SK-N-SH (cell line): ENCODE results near the gene SMARCA2. TPM values are rescaled to one million over a fixed set of nuclear protein-coding genes. Genes with fewer than 3 reads are reported as not detected.

Source experiments
- CTCF ChIA-PET: fragments of 300-600, 350-600 bp; formaldehyde crosslinking; extraction: SDS; loops from one replicate; lab custom pipeline; 2021; lab: Yijun Ruan, JAX
- POLR2A ChIA-PET: fragments of 350-600 bp; sonication (Branson Sonifier 250); formaldehyde crosslinking; extraction: SDS; loops from one replicate; lab custom pipeline; 2020; ENCODE audit warnings: antibody characterized with exemption, inconsistent platforms; lab: Yijun Ruan, JAX
- DNase-seq: peaks from one replicate; pipeline ENCODE4 v3.0.0; 2012
- H2AFZ ChIP-seq: fragments of 200-600 bp; sonication (generic); 2 replicates; pipeline ENCODE4 v1.8.1; 2016; ENCODE audit warnings: antibody characterized with exemption, mild to moderate bottlenecking, low read depth
- H3F3A ChIP-seq: fragments of 200-600 bp; sonication (generic); replicated peaks from 2 replicates; pipeline ENCODE3; 2016; ENCODE audit warnings: antibody characterized with exemption, mild to moderate bottlenecking; ENCODE audit not compliant: insufficient read depth
- H3K27ac ChIP-seq, 2 experiments: fragments of 200-500 bp in 1 of 2; fragments of 200-600 bp in 1 of 2; sonication (Bioruptor generic) in 1 of 2; sonication (generic), shearing (Covaris generic) in 1 of 2; 2 replicates each; pipeline versions ENCODE4 v1.5.1 to v1.6.1; 2014 to 2016; ENCODE audit warnings: low read depth in 2 of 2, inconsistent platforms in 1 of 2, low read length in 1 of 2, mild to moderate bottlenecking in 1 of 2, mixed read lengths in 1 of 2
- H3K27me3 ChIP-seq: fragments of 200-600 bp; sonication (generic), shearing (Covaris generic); 2 replicates; pipeline ENCODE4 v1.6.1; 2016; ENCODE audit warnings: mixed run types; ENCODE audit not compliant: insufficient read depth
- H3K36me3 ChIP-seq, 2 experiments: fragments of 200-500 bp in 1 of 2; fragments of 200-600 bp in 1 of 2; sonication (Bioruptor generic) in 1 of 2; sonication (generic) in 1 of 2; replicated peaks in 1 of 2; 2 replicates each; pipeline versions ENCODE3 to v1.5.1; 2014 to 2016; ENCODE audit warnings: low read length in 1 of 2, mild to moderate bottlenecking in 1 of 2; ENCODE audit not compliant: insufficient read depth in 2 of 2, control insufficient read depth in 1 of 2
- H3K4me1 ChIP-seq, 2 experiments: fragments of 200-500 bp in 1 of 2; fragments of 200-600 bp in 1 of 2; sonication (Bioruptor generic) in 1 of 2; sonication (generic), shearing (Covaris generic) in 1 of 2; 2 replicates each; pipeline versions ENCODE4 v1.5.1 to v1.6.1; 2014 to 2016; ENCODE audit warnings: low read depth in 1 of 2, low read length in 1 of 2, mixed run types in 1 of 2; ENCODE audit not compliant: insufficient read depth in 2 of 2, control insufficient read depth in 1 of 2
- H3K4me2 ChIP-seq: fragments of 200-600 bp; sonication (generic), shearing (Covaris generic); 2 replicates; pipeline ENCODE4 v1.6.1; 2017; ENCODE audit warnings: mixed run types
- H3K4me3 ChIP-seq, 2 experiments: fragments of 200-500 bp in 1 of 2; fragments of 200-600 bp in 1 of 2; sonication (Bioruptor generic) in 1 of 2; sonication (generic), shearing (Covaris generic) in 1 of 2; 2 replicates each; pipeline versions ENCODE4 v1.5.1 to v1.8.1; 2014 to 2016; ENCODE audit warnings: low read depth in 2 of 2, inconsistent platforms in 1 of 2, low read length in 1 of 2, mild to moderate bottlenecking in 1 of 2, mixed read lengths in 1 of 2, moderate library complexity in 1 of 2
- H3K79me2 ChIP-seq: fragments of 200-600 bp; sonication (generic); 2 replicates; pipeline ENCODE4 v1.8.1; 2017; ENCODE audit warnings: mild to moderate bottlenecking; ENCODE audit not compliant: insufficient read depth
- H3K9ac ChIP-seq: fragments of 200-600 bp; sonication (generic); 2 replicates; pipeline ENCODE4 v1.6.1; 2017; ENCODE audit warnings: mixed run types
- H3K9me2 ChIP-seq: fragments of 200-600 bp; sonication (generic); 2 replicates; pipeline ENCODE4 v1.6.1; 2017; ENCODE audit warnings: mixed run types
- H3K9me3 ChIP-seq: fragments of 200-600 bp; sonication (generic); 2 replicates; pipeline ENCODE4 v1.6.1; 2017; ENCODE audit warnings: mixed run types, mild to moderate bottlenecking, moderate library complexity
- H4K20me1 ChIP-seq: fragments of 200-600 bp; sonication (generic); 2 replicates; pipeline ENCODE4 v1.6.1; 2017; ENCODE audit warnings: mild to moderate bottlenecking, mixed run types; ENCODE audit not compliant: insufficient read depth
- CHD2 ChIP-seq: fragments of 150-350 bp; IDR thresholded peaks from 2 replicates; pipeline ENCODE4 v1.6.1; 2018; ENCODE audit warnings: low read length; ENCODE audit not compliant: partially characterized antibody
- CTCF ChIP-seq: fragments of 200-600 bp; sonication (generic); IDR thresholded peaks from 2 replicates; pipeline ENCODE4 v1.6.1; 2017; ENCODE audit warnings: antibody characterized with exemption, mild to moderate bottlenecking, moderate library complexity
- ELF1 ChIP-seq: IDR thresholded peaks from 2 replicates; pipeline ENCODE4 v1.4.0; 2012
- EP300 ChIP-seq, 2 experiments: IDR thresholded peaks; 2 replicates each; pipeline versions ENCODE4 v1.4.0 to v1.6.1; 2012; ENCODE audit warnings: borderline replicate concordance in 1 of 2, low read depth in 1 of 2, low read length in 1 of 2
- EZH2phosphoT487 ChIP-seq: fragments of 200-600 bp; sonication (generic); IDR thresholded peaks from 2 replicates; pipeline ENCODE4 v1.6.1; 2017; ENCODE audit warnings: low read depth, mixed run types, mild to moderate bottlenecking, antibody characterized with exemption, moderate library complexity, borderline replicate concordance
- FOSL2 ChIP-seq: IDR thresholded peaks from 2 replicates; pipeline ENCODE4 v1.4.0; 2012; ENCODE audit warnings: low read depth, mild to moderate bottlenecking, moderate library complexity, borderline replicate concordance
- GATA2 ChIP-seq: sonication (generic); formaldehyde crosslinking; IDR thresholded peaks from 2 replicates; pipeline ENCODE4 v1.5.0; 2020; ENCODE audit warnings: mild to moderate bottlenecking, missing genetic modification reagents
- MXI1 ChIP-seq: IDR thresholded peaks from 2 replicates; pipeline ENCODE4 v1.6.1; 2012; ENCODE audit warnings: mild to moderate bottlenecking, low read depth, low read length, improper control_type of control experiment
- POLR2AphosphoS5 ChIP-seq: IDR thresholded peaks from 2 replicates; pipeline ENCODE4 v1.6.1; 2012; ENCODE audit warnings: low read depth, low read length
- RAD21 ChIP-seq: IDR thresholded peaks from 2 replicates; pipeline ENCODE4 v1.6.1; 2012; ENCODE audit warnings: mild to moderate bottlenecking, low read length
- RXRA ChIP-seq: IDR thresholded peaks from 2 replicates; pipeline ENCODE4 v1.4.0; 2012; ENCODE audit warnings: low read depth, mild to moderate bottlenecking, borderline replicate concordance
- TAF1 ChIP-seq: IDR thresholded peaks from 2 replicates; pipeline ENCODE4 v1.6.1; 2012; ENCODE audit warnings: low read depth, mild to moderate bottlenecking, low read length, moderate library complexity, borderline replicate concordance
- USF1 ChIP-seq: IDR thresholded peaks from 2 replicates; pipeline ENCODE4 v1.4.0; 2012; ENCODE audit warnings: low read depth, borderline replicate concordance
- USF2 ChIP-seq: fragments of 150-350 bp; IDR thresholded peaks from 2 replicates; pipeline ENCODE4 v1.6.1; 2017; ENCODE audit warnings: antibody characterized with exemption, low read length, low read depth, borderline replicate concordance
- ZBTB33 ChIP-seq: IDR thresholded peaks from 2 replicates; pipeline ENCODE4 v1.4.0; 2012; ENCODE audit warnings: low read depth, borderline replicate concordance
- WGBS: methylation state at CpG from one replicate; pipeline ENCODE4 v1.1.6; 2017; ENCODE audit warnings: low lambda C conversion rate; 5-methylcytosine and 5-hydroxymethylcytosine counted together
- polyA plus RNA-seq, 3 experiments: library from polyadenylated mRNA; depleted of rRNA; stranded (reverse); fragments of >200 nt; gene quantifications; 2 replicates each; pipeline ENCODE4 v1.2.3, GENCODE V29; 2012
- TF ChIP-seq, protein P1 (sequence below): IDR thresholded peaks from 2 replicates; pipeline ENCODE4; 2012
- TF ChIP-seq, protein P2 (sequence below): fragments of 150-350 bp; IDR thresholded peaks from 2 replicates; pipeline ENCODE4 v1.6.1; 2016; ENCODE audit warnings: mild to moderate bottlenecking, low read depth, low read length
- TF ChIP-seq, protein P3 (sequence below): IDR thresholded peaks from 2 replicates; pipeline ENCODE4 v1.6.1; 2012; ENCODE audit warnings: mild to moderate bottlenecking, low read depth, low read length, moderate library complexity

SMARCA2 gene
- polyA plus RNA-seq, 1 of the 3 experiments (the other 2 are of a cell fraction) = 17.4 TPM

DNA sequence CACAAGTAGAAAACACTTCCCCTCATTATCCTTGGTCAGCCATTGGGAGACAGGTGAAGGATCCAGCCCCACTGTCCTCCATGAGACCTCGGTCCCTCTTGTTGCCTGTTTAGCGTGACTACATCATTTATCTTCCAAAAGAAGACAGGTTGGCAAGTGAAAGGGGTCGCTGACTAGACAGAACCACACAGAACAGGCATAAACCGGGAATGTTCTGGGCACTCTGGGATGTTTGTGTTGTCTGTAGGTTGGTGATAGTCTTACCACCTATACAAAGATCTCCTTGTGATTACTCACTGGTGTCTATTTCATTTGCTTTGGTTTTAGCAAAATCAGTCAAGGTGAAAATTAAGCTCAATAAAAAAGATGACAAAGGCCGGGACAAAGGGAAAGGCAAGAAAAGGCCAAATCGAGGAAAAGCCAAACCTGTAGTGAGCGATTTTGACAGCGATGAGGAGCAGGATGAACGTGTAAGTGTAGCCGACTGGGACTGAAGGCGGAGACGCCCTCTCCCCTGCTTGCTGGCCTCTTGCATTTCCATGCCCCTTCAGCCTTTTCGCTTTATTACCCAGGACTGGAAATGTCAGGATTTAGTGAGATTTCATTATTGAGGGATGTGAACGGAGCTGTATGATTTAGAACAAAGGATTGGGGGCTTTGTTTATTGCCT is 175.9 kb downstream of the SMARCA2 start:
- Histone ChIP-seq H3K27me3 (no peaks in the 10 kb centered on the region), H3K27ac (no peak overlapping the region), H3K9ac (no peak overlapping the region), H3K4me2 (no peak overlapping the region), H4K20me1 (no peaks in the 10 kb centered on the region), H3F3A (no peaks in the 10 kb centered on the region), H3K79me2 (no peaks in the 10 kb centered on the region), H2AFZ (no peak overlapping the region), H3K9me2 (no peaks in the 10 kb centered on the region), H3K4me1 (no peaks in the 10 kb centered on the region), H3K9me3 (no peaks in the 10 kb centered on the region), H3K4me3 (no peak overlapping the region), H3K36me3 (peaks cover 6 to 22% of the 10 kb centered on the region in 2 experiments)
- ChIA-PET CTCF (interaction anchor here (1.2 to 2.2 kb wide), 2 partner anchors 10 to 537 kb away, joined by 3 to 5 read pairs; no protein-coding TSS in a partner anchor), POLR2A (no interaction called here)
- no peak for TF ChIP-seq MXI1
- TF ChIP-seq RXRA = no peak
- TF ChIP-seq ELF1 = no peak
- TF ChIP-seq EZH2phosphoT487 = no peak
- TF ChIP-seq ZBTB33 = no peak
- no peak for TF ChIP-seq GATA2 (CRISPR knock-in tag)
- no peak for TF ChIP-seq USF2
- TF ChIP-seq CTCF = no peak
- TF ChIP-seq POLR2AphosphoS5 = no peak
- TF ChIP-seq, protein P1, sequence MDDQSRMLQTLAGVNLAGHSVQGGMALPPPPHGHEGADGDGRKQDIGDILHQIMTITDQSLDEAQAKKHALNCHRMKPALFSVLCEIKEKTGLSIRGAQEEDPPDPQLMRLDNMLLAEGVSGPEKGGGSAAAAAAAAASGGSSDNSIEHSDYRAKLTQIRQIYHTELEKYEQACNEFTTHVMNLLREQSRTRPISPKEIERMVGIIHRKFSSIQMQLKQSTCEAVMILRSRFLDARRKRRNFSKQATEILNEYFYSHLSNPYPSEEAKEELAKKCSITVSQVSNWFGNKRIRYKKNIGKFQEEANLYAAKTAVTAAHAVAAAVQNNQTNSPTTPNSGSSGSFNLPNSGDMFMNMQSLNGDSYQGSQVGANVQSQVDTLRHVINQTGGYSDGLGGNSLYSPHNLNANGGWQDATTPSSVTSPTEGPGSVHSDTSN = no peak
- no peak for TF ChIP-seq TAF1
- no peak for TF ChIP-seq CHD2
- TF ChIP-seq, protein P2, sequence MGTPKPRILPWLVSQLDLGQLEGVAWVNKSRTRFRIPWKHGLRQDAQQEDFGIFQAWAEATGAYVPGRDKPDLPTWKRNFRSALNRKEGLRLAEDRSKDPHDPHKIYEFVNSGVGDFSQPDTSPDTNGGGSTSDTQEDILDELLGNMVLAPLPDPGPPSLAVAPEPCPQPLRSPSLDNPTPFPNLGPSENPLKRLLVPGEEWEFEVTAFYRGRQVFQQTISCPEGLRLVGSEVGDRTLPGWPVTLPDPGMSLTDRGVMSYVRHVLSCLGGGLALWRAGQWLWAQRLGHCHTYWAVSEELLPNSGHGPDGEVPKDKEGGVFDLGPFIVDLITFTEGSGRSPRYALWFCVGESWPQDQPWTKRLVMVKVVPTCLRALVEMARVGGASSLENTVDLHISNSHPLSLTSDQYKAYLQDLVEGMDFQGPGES = no peak
- no peak for TF ChIP-seq EP300 (IDR thresholded peaks at IDR 0.05; ENCODE audit: borderline replicate concordance in 1 of 2, low read depth in 1 of 2, low read length in 1 of 2)
- TF ChIP-seq, protein P3, sequence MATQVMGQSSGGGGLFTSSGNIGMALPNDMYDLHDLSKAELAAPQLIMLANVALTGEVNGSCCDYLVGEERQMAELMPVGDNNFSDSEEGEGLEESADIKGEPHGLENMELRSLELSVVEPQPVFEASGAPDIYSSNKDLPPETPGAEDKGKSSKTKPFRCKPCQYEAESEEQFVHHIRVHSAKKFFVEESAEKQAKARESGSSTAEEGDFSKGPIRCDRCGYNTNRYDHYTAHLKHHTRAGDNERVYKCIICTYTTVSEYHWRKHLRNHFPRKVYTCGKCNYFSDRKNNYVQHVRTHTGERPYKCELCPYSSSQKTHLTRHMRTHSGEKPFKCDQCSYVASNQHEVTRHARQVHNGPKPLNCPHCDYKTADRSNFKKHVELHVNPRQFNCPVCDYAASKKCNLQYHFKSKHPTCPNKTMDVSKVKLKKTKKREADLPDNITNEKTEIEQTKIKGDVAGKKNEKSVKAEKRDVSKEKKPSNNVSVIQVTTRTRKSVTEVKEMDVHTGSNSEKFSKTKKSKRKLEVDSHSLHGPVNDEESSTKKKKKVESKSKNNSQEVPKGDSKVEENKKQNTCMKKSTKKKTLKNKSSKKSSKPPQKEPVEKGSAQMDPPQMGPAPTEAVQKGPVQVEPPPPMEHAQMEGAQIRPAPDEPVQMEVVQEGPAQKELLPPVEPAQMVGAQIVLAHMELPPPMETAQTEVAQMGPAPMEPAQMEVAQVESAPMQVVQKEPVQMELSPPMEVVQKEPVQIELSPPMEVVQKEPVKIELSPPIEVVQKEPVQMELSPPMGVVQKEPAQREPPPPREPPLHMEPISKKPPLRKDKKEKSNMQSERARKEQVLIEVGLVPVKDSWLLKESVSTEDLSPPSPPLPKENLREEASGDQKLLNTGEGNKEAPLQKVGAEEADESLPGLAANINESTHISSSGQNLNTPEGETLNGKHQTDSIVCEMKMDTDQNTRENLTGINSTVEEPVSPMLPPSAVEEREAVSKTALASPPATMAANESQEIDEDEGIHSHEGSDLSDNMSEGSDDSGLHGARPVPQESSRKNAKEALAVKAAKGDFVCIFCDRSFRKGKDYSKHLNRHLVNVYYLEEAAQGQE = no peak
- no peak for TF ChIP-seq RAD21
- no peak for TF ChIP-seq USF1
- TF ChIP-seq FOSL2 = no peak
- 97% methylated on average over 14 of the region's 14 CpGs for WGBS
- no peak for DNase-seq
